ENCODE data around the gene ATR.

DNA sequence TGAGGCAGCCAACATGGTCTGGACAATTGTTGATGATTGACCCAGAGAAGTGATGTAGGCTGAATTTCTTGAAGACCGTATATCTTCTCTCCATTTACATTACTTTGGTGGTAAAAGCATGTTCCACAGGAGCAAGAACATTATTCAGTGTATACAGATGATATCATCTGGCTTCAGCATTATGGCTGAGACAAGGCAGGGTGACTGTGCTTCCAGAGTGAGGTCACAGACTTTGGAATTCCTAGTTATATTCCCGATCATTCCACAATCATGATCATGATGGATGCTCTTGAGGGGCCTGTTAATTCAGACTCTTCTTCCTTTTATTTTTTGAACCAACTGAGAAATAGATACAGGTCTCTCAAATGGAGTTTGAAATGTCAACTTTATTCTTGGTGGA is 36.6 kb upstream of the ATR start:
- TF ChIP-seq, protein P1, sequence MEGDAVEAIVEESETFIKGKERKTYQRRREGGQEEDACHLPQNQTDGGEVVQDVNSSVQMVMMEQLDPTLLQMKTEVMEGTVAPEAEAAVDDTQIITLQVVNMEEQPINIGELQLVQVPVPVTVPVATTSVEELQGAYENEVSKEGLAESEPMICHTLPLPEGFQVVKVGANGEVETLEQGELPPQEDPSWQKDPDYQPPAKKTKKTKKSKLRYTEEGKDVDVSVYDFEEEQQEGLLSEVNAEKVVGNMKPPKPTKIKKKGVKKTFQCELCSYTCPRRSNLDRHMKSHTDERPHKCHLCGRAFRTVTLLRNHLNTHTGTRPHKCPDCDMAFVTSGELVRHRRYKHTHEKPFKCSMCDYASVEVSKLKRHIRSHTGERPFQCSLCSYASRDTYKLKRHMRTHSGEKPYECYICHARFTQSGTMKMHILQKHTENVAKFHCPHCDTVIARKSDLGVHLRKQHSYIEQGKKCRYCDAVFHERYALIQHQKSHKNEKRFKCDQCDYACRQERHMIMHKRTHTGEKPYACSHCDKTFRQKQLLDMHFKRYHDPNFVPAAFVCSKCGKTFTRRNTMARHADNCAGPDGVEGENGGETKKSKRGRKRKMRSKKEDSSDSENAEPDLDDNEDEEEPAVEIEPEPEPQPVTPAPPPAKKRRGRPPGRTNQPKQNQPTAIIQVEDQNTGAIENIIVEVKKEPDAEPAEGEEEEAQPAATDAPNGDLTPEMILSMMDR (IDR thresholded peaks at IDR 0.05), result no peak
- TF ChIP-seq POLR2A (IDR thresholded peaks at IDR 0.05), result no peak
- no peak for TF ChIP-seq EP300 (IDR thresholded peaks at IDR 0.05)
- TF ChIP-seq POLR2AphosphoS5 (IDR thresholded peaks at IDR 0.05), result no peak
